Fibroblast of the aortic adventitia (primary cell): ENCODE data around the gene CCDC187. TPM values are rescaled to one million over a fixed set of nuclear protein-coding genes. Genes with fewer than 3 reads are reported as not detected.

Experiments used
- DNase-seq: peaks from one replicate; pipeline ENCODE4 v3.0.0-alpha.2; 2010; ENCODE audit warnings: low read depth
- H3K4me3 ChIP-seq: 2 replicates; pipeline ENCODE4 v1.5.1; 2011; ENCODE audit warnings: low read depth, mild to moderate bottlenecking, control low read depth, low read length, moderate library complexity
- total RNA-seq: library from RNA; depleted of rRNA; stranded (reverse); fragments of >200 nt; gene quantifications from 2 replicates; pipeline ENCODE4 v1.2.3, GENCODE V29; 2012; ENCODE audit warnings: low replicate concordance
- TF ChIP-seq, protein P1 (sequence below): IDR thresholded peaks from 2 replicates; pipeline ENCODE4 v1.5.1; 2011; ENCODE audit warnings: mild to moderate bottlenecking, low read length, control low read depth, inconsistent platforms; ENCODE audit not compliant: insufficient read depth

The CCDC187 gene
- total RNA-seq, 1 donor, result under 0.01 TPM

DNA sequence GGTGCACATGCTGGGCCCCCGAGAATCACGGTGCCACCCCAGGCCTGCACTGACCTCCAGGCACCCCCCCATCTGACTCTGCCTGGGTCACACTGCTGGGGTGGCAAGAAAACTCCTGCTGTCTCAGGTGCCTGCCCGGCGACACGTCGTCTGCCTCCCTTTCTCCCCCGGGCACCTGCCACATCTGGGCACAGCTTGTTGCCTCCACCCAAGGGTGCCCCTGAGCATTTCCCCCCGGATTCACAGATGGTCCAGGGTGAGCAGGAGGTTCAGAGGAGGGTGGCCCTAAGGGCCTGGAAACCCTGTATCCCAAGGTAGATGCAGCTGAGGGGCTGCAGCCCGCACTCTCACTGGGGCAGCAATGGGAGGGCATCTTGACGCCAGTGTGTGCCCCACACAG lies 43.4 kb downstream of the CCDC187 start:
- DNase-seq, result no peak
- TF ChIP-seq, protein P1, sequence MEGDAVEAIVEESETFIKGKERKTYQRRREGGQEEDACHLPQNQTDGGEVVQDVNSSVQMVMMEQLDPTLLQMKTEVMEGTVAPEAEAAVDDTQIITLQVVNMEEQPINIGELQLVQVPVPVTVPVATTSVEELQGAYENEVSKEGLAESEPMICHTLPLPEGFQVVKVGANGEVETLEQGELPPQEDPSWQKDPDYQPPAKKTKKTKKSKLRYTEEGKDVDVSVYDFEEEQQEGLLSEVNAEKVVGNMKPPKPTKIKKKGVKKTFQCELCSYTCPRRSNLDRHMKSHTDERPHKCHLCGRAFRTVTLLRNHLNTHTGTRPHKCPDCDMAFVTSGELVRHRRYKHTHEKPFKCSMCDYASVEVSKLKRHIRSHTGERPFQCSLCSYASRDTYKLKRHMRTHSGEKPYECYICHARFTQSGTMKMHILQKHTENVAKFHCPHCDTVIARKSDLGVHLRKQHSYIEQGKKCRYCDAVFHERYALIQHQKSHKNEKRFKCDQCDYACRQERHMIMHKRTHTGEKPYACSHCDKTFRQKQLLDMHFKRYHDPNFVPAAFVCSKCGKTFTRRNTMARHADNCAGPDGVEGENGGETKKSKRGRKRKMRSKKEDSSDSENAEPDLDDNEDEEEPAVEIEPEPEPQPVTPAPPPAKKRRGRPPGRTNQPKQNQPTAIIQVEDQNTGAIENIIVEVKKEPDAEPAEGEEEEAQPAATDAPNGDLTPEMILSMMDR, result no peak
- no peak overlapping the region for H3K4me3 ChIP-seq

DNA sequence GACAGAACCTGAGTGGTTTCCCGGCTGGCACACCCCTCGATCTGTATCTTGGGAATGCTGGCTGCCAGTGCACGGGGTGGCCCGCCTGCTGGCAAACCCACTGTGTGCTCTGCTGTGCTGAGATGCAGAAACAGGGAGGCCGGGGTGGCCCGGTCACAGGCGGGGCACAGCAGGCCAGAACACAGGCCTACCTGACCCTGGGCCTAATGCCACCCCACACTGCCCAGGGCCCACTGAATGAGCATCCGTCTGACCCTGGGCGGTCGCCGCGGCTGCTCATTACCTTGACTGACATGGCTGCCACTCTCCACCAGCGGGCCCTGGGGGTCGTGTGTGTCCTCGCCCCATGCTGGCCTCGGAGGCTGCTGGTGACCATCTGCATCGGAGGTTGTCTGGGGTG lies 44.1 kb downstream of the CCDC187 start:
- DNase-seq, result no peak
- TF ChIP-seq, protein P1, result no peak
- no peak overlapping the region for H3K4me3 ChIP-seq

DNA sequence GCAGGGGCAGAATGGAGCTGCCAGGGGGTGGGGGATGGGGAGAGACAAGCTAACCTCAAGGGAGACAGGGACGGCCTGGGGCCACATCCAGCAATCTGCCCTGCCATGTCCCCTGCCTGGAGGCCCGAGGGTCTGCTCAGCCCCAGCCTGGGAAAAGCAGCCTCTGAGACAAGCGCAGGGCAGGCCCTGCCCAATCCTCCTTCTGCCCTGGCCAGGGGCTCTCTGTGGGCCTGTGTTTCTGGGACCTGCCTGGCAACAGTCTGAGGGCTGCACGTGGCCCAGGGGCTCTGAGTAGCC lies 44.4 kb downstream of the CCDC187 start:
- no peak overlapping the region for H3K4me3 ChIP-seq
- TF ChIP-seq, protein P1, result no peak
- no peak for DNase-seq

DNA sequence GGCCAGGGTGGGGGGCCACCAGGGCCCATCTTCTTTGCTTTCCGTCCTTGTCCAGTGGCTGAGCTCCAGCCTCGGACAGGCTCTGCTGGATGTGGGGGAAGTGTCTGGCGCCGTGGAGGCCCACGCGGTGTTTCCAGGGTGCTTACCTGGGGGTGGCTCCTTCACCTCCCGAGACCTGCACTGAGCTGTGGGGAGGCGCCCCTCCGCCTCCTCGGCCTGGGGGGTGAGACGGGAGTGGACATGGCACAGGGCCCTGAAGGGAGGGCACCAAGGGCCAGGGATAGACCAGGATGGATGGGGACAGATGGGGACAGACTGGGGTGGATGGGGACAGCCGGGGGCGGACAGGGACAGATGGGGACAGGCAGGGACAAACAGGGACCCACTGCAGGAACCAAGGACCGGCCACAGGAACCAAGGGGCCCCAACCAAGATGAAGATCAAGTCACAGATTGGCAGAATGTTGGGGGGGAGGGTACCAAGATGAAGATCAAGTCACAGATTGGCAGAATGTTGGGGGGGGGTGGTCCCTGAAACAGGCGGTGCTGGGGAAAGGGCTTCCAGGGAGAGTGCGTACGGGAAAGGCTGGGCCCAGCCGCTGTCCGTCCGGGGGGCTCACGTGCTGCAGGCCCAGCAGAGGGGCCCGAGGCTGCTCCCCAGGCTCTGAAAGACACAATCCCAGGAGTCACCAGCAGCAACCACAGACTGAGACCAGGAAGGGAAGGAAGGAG lies 44.9 kb downstream of the CCDC187 start:
- TF ChIP-seq, protein P1, result no peak
- H3K4me3 ChIP-seq, result no peak overlapping the region
- DNase-seq, result no peak

DNA sequence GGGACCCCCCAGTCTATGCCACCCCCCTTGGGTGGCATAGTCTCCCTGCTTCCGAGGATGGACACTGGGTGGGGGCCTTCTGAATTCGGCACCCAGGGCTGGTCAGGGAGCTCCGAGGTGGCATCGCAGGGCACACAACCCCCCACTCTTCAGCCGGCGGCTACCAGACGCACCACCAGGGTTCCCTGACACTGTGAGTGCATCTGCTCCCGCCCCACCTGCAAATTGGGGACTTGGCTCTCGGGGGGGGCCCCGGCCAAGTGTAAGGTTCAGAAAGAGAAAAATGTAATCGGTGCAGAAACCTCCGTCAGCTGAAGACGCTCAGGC lies 45.6 kb downstream of the CCDC187 start:
- TF ChIP-seq, protein P1, result no peak
- no peak overlapping the region for H3K4me3 ChIP-seq
- DNase-seq, result no peak

DNA sequence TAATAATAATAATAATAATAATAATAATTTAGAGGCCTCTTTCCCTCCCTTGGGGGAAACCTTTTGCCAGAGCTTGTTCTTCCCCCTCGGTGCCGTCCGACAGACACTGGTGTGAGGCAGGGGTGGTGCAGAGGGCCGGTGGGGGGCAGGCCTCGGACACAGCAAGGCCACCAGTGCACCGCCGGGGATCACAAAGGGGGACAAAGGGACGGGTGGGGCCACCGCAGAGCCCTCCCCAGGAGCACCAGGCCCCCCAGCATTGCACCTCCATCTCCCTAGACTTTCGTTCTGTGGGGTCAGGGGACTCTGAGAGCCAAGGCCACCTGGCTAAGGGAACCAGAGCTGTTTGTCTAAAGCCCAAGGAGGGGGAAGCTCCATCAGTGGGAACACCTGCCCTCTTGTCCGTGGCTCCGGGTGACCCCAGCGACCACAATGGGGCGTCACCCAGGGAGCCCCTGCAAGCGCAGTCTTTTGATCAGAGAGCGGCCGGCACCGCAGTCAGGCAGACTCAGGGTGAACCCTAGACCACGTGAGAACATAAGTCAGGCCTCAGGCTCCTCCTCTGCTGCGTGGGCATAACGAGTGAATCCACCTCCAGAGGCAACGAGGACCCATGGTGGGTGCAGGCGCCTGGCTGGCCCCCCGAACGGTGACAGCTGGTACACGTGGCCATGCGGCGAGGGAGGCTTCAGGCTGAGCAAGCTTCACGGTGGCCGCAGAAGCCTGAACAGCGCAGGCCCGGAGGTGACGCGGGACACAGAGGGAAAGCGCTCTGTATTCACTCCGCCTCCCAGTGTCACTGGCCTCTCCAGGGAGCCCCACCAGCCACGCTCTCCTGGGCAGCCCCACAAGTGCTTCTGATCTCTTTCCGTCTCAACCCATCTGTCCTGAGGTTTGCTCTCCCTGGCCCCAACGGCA lies 46.3 kb downstream of the CCDC187 start:
- no peak for DNase-seq
- TF ChIP-seq, protein P1, result no peak
- H3K4me3 ChIP-seq, result no peak overlapping the region
